Measurements from ENCODE around the gene ABI3.
"Not testable (repeated sequence)": the region's sequence is repeated elsewhere in the genome, so short reads cannot be mapped to it uniquely, and the experiment has no call there.

The ABI3 gene, protein sequence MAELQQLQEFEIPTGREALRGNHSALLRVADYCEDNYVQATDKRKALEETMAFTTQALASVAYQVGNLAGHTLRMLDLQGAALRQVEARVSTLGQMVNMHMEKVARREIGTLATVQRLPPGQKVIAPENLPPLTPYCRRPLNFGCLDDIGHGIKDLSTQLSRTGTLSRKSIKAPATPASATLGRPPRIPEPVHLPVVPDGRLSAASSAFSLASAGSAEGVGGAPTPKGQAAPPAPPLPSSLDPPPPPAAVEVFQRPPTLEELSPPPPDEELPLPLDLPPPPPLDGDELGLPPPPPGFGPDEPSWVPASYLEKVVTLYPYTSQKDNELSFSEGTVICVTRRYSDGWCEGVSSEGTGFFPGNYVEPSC

DNA sequence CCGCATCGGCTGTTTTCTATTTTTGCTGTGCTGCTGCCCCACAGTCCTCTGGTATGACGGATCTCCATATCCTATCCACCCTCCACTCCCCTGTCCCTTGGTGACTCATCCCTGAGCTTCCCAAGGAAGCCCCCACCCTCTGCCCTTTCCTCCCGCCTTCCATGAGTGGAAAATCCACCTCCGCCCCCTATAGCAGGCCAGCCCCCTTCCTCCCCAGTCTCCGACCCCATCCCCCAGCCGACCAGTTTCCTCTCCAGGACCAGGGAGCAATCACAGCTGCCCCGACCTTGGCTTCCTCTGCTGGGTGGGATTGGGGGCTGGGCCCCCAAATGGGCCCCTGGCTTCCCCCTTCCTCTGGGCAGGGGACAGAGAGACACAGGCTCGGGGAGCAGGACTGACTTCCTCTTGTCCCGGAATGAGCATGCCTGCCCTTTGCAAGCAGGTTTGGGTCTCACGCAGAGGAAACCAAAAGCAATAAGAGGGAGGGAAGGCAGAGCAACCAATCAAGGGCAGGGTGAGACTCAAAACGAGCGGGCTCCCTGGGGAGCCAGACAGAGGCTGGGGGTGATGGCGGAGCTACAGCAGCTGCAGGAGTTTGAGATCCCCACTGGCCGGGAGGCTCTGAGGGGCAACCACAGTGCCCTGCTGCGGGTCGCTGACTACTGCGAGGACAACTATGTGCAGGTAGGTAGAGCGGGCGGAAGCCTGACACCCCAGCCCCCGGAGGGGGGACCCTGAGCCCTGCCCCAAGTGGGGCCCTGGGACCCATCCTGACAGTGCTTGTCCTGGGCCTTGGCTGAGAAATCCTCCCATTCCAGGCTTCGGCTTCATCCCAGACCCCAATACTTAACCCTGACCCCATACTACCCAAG is at the start of gene ABI3, which contains the start of gene GNGT2:
ABI3 (plus strand) TSS at position 550 of the 872 bp plus-strand sequence; CDS start at position 568, 18 bp downstream.
GNGT2 (minus strand) TSS at position 417 of the 872 bp plus-strand sequence. CDS start 3,152 bp downstream, outside the sequence.
- no peak for DNase-seq

DNA sequence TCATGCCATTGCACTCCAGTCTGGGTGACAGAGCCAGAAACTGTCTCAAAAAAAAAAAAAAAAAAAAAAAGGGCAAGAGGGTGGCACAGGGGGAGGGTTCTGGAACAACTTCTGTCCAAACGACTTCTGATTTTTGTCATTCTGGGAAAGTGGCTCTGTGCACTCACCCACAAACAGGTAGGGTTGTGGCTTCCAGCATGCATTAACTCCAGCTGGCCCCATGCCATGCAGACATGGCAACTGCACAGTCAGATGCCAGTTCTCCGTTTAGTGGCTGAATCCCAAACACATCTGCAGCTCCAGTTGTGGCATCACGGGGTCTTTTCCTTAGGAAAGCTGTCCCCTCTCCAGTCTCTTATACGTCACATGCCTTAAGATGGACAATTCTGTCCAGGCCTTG is 47.6 kb upstream of the ABI3 start:
- DNase-seq = no peak

DNA sequence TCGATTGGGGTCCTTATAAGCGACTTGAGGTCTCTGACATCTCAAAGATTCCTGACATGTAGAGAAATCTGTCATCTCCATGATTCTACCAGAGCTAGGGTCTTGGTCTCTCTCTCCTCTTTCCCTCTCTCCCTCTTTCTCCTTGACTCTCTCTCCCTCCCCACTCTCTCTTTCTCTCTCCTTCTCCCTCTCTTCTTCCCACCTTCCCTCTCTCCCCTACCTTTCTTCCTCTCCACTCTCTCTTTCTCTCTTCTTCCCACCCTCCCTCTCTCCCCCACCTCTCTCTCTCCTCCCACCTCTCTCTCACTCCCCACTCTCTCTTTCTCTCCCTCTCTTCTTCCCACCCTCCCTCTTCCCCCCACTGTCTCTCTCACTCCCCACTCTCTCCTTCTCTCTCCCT is 45.4 kb upstream of the ABI3 start:
- no peak for DNase-seq

DNA sequence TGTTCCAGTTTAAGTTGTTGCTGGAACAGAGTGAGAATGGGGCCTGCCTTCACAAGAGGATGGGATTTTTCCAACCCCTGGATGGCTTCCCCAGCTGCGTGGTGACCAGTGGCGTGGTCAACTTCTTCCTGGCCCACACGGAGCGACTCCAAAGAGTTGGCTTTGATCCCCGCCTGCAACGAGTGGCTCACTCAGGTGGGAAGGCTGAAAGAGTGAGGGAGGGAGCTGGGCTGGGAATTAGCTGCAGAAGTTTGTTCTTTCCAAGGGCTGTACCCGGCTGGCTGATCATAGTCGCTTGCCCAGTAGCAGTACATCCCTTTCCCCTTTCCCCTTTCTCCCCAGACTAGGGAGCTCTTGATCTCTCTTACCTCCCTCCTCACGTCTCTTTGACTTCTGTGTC is 41.8 kb upstream of the ABI3 start:
- no peak for DNase-seq

DNA sequence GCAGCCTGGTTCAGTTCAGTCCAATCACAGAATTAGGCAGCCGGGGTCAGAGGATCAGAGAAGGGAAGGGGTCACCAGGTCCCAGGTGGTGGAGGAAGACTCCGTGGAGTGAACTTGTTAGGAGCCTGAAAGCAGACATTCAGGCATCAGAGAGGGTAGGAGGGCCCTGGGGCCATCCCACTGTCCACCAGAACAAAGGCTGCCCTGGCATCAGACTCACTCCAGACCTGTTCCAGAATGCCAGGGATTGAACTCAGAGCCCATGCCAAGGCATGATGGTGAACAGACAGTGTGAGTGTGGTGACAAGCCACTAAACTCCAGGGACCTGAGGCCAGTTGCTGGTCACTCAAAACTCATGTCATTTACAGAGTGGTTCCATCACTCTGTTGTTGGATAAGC is 40.3 kb upstream of the ABI3 start:
- no peak for DNase-seq

DNA sequence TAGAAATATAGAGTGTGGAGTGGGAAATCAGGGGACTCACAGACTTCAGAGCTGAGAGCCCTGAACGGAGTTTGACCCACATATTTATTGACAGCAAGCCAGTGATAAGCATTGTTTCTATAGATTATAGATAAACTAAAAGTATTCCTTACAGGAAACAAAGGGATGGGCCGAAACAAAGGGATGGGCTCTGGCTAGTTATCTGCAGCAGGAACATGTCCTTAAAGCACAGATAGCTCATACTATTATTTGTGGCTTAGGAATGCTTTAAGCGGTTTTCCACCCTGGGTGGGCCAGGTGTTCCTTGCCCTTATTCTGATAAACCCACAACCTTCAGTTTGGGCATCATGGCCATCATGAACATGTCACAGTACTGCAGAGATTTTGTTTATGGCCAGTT is 39.8 kb upstream of the ABI3 start:
- not testable (repeated sequence) for DNase-seq

DNA sequence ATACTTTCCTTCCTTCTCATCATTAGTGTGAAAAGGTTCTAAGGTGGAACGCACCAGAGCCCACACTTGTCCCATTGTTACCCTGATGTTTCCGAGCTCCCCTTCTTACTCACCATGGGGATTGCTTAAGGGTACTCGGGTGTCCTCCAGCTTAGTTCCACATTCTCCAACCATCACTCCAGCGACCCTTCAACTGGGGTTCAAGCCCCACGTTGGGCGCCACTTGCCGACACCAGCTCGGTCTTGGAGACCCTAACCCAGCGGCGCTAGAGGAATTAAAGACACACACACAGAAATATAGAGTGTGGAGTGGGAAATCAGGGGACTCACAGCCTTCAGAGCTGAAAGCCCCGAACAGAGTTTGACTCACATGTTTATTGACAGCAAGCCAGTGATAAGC is 34.5 kb upstream of the ABI3 start:
- DNase-seq = not testable (repeated sequence)

DNA sequence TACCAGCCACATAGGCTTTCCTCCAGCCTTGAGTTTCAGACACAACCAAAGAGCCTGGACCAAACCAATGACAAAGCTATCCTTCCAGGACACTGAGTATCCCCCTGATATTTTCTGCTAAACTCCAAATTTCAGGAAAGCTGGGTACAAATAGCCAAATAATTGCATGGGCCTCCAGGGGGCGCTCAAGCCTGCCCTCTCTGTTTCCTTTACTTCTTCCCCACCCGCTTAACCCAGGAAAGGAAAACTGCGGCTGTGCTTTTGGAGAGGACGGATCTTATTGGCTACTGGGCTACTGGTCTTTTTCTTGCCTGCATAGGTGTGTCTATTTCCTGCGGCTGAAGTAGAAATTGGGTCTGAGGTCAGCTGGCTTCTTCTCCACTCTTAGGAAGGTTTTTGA is 30.2 kb upstream of the ABI3 start:
- no peak for DNase-seq

DNA sequence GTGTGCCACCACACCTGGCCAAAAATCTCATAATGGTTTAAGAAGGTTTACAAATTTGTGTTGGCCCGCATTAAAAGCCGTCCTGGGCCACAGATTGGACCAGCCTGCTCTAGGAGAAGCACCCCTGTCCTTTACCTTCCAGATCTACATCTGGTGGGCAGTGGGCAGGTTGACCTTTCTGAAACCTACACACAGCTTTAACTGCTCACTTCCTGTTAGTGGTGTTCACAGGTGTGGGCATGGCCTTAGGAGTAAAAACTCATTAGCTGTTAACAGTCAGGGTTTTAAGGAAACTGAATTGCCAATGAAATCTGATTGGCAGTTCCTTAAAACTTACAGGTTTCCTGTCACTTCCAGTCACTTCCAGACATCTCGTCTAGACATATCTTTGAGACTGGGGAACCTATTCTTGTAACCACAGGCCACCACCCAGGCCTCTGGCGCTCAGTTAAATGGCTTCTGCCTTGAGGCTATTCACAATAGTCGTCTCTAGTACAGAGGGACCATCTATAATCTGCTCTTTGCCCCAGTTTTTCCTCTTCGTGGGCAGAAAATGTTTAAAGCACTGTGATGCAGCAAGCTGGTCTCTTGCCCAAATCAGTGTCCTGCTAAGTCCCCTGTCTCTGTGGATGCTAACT is 29.4 kb upstream of the ABI3 start:
- DNase-seq = no peak

DNA sequence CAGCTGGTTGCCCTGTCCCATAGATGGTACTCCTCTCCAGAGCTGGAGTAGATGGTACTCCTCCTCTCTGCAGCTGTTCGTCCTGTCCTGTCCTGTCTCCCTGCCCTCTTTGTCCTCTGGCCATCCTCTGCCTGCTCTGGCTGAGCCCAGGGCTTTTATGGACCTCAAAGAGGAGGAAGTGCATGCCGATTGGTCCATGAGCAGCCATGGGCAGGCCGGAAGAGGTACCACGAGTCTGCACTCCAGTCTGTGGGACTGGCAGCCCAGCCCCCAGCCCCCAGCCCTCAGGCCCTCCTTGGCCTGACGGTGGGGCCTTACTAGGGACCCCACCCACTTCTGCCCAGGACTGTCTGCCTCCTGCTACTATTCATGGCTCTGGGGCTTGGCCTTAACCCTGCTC is 27.2 kb upstream of the ABI3 start:
- DNase-seq = no peak

DNA sequence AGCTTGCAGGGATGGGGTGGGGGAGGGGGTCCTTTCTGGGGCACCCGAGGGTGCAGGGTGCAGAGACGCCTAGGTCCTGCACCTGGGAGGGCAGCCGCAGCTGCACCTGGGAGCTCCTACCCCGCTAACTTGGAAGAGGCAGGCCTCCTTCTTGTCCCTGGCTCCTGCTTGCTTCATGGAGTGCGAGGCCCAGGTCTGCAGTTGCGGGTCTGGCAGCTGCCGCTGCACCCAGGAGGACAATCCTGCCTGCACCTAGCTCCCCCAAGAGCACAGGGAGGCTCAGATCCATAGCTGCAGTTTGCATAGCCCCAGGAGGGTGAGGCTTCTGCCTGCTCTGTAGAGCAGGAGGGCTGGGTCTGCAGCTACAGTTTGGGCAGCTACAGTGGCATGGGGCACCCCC is 26.7 kb upstream of the ABI3 start:
- no peak for DNase-seq

DNA sequence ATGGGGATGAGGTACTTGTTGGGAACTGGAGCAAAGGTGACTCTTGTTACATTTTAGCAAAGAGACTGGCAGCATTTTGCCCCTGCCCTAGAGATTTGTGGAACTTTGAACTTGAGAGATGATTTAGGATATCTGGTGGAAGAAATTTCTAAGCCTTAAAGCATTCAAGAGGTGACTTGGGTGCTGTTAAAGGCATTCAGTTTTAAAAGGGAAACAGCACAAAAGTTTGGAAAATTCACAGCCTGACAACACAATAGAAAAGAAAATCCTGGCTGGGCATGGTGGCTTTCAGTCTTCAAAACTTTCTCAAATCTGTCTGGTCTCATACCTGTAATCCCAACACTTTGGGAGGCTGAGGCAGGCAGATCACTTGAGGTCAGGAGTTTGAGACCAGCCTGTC is 26.0 kb upstream of the ABI3 start:
- DNase-seq = not testable (repeated sequence)

DNA sequence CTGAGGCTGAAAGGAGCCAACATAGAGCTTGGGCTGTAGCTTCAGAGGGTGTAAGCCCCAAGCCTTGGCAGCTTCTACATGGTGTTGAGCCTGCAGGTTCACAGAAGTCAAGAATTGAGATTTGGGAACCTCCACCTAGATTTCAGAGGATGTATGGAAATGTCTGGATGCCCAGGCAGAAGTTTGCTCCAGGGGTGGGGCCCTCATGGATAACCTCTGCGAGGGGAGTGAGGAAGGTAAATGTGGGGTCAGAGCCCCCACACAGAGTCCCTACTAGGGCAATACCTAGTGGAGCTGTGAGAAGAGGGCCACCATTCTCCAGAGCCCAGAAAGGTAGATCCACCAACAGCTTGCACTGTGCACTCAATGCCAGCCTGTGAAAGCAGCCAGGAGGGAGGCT is 25.1 kb upstream of the ABI3 start:
- DNase-seq = not testable (repeated sequence)

DNA sequence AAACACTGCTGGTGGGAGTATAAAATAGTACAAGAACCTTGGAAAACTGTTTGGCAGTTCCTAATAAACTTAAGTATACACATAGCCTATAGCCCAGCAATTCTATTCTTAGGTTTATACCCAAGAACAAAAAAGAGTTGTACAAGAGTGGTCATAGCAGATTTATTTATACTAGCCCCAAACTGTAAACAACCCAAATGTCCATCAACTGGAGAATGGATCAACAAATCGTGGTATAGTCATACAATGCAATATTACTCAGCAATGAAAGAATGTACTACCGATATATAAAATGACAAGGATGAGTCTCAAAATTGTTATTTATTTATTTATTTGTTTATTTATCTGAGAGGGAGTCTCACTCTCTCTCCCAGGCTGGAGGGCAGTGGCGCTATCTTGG is 23.2 kb upstream of the ABI3 start:
- DNase-seq = no peak

DNA sequence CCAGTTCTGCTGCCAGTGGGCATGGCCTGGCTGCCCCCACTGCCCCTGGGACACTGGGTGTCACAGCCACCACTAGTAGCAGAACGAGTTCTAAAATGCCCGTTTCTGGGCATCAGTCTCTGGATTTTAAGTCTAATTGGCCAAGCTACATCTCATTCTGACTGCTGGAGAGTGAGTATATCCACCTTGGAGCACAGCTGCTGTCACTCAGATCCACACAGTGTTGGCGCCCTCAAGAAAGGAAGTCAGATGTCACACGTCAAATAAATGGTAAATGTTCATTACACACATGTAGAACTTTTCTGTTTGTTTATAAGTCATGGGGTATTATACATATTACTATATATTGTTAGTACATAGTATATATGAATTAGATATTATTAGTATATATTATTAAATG is 19.6 kb upstream of the ABI3 start:
- no peak for DNase-seq

DNA sequence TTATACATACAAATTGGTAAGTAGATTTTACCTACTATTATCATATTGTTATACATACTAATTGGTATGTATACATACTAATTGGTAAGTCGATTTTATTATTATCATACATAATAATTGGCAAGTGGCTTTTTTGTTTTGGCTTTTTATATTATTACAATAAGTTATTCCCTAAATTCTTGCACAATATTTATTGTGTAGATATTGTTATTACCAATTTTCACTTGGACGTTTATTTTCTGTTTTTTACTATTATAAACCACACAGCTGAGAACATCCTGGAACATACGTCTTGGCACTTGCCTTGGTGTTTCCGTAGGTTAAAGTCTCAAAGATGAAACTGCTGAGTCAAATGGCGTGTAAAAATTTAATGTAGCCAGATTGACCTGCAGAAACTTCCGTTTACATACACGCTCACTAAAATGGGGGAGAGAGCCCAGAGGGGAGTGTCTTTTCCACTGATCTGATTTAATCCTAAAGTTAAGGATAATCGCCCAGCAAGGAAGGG is 19.0 kb upstream of the ABI3 start:
- no peak for DNase-seq

DNA sequence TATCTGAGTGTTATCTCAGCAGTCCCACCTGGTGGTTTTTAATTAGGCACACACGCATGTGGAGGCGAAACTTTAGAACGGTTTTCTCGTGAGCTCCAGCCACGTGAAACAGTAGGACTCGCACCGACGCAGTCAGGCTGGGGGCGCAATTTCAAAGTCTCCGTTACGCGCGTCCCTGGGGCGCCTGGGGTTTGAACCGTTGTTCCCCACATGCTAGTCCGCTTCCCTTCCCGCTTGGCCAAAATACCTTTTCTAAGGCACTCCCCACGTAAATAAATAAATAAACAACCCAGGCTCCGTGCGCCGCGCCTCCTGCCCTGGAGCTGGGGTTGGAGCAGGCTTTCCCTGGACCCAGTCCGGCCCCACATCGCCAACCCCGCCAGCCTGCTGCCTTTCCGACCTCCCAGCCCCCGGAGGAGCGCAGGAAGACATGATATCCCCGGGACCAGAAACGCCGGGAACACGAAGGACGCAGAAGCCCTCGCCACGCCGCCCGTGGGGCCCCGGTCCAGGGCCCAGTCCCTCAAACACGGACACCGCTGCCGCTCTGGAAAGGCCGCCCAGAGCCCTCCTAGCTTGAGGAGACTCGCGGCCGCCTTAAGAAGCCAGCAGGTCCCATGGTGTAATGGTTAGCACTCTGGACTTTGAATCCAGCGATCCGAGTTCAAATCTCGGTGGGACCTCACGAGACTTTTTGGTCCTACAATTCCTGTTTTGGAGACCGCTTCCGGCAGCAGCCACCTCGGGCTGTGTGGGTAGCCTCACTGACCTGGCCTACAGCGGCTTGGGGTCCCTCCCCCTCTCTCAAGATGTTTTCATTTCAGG is 18.4 kb upstream of the ABI3 start:
- peak; percentile 99 for DNase-seq

DNA sequence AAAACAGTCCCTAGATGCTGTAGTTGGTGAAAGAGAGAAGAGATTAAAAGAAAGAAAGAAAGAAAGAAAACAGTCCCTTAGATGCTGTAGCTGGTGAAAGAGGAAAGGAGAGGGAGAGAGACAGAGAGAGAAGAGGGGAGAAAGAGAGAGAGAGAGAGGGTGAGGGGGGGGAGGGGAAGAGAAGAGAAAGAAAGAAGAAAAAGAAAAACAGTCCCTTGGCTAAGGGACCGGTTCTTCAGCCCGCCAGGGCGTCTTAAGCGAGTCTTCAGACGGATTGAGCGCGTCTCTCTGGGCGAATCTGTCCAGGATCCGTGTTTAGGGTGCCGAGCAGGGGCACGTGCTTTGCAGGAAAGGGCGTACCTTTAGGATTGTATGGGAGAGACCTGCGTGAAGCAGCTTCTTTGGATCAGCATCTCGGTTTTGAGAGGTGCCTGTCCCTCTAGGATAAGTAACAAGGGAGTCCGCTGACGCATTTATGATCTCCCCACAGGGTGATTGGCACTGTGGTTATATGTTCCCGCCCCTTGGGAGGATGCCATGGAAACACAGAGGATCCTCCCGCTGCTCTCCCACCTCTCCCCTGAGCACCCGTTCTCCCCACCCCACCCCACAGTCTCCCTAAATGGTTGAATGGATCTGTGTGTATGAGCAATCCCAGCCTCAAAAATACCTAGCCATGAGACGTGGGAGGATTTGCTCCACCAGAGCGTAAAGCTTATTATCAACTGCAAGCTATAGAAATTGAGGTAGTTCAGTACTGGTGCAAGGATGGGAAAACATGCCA is 16.8 kb upstream of the ABI3 start:
- DNase-seq = no peak

DNA sequence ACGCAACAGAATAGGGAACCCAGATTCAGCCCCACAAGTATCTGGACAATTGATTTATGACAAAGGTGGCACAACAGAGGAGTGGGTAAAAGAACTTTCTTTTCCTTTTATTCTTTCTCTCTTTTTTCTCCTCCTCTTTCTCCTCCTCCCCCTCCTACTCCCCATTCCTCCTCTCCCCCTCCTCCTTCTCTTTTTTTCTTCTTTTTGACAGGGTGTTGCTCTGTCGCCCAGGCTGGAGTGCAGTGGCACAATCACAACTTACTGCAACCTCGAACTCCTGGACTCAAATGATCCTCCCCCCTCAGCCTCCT is 16.3 kb upstream of the ABI3 start:
- DNase-seq = no peak

DNA sequence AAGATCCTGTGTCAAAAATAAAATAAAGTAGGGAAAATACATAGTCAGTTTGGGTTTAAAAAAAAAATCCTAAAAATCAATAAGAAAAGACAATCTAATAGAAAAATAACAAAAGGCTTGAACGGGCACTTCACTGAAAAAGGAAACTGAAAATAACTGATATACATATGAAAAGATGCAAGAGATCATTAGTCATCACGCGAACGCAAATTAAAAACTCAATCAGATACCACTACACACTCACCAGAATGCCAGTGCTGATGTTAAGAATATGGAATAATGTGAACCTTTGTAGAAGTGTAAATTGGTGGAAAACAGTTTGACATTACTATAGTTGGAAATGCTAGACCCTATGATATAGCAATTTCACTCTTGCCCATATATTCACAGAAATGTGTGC is 14.8 kb upstream of the ABI3 start:
- no peak for DNase-seq

DNA sequence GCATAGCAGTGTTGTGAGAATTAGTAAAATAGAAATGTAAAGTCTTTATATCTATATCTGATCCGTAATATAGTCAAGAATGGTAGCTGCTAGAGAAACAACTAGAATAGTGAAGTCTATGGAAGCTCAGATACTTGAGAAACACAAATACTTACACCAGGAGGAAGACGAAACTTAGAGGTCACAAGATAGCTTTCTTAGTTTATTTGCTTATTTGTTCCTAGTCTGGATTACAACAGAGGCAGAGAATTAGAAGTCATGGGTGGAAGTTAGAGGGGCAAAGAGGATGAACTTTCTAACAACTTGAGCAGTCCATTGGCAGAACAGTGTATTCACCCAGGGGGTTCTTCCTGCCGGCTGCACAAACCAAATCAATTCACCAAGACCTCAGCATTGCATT is 14.0 kb upstream of the ABI3 start:
- no peak for DNase-seq

All from T1000 (cell line).